T-helper 22 cell (primary cell): Measurements from ENCODE around the gene ZSWIM5.
"Not testable (repeated sequence)": the region's sequence is repeated elsewhere in the genome, so short reads cannot be mapped to it uniquely, and the experiment has no call there.

ENCODE experiments used
- DNase-seq: peaks from one replicate; pipeline ENCODE4 v3.0.0-alpha.2; 2020; ENCODE audit warnings: low read depth

The ZSWIM5 gene

GRCh38 chr1:45205910-45206721 lies at the start of gene ZSWIM5:
Gene ZSWIM5 (minus strand): TSS chr1:45206605. CDS start chr1:45206350, 255 bp downstream.
- peak; percentile 52 for DNase-seq

GRCh38 chr1:45254490-45254889 lies 48.1 kb upstream of the ZSWIM5 start:
- DNase-seq = no peak

GRCh38 chr1:45250544-45250943 lies 44.1 kb upstream of the ZSWIM5 start:
- DNase-seq = no peak

GRCh38 chr1:45248004-45248403 lies 41.6 kb upstream of the ZSWIM5 start:
- not testable (repeated sequence) for DNase-seq

- DNase-seq = no peak
These were observed 40.4 kb upstream of the ZSWIM5 start for GRCh38 chr1:45246760-45247159.

- not testable (repeated sequence) for DNase-seq
These were observed 40.0 kb upstream of the ZSWIM5 start for GRCh38 chr1:45246359-45246758.

- no peak for DNase-seq
These were observed 38.3 kb upstream of the ZSWIM5 start for GRCh38 chr1:45244660-45245059.

GRCh38 chr1:45243476-45244343 lies 37.3 kb upstream of the ZSWIM5 start:
- DNase-seq = no peak

GRCh38 chr1:45238846-45239245 lies 32.4 kb upstream of the ZSWIM5 start:
- no peak for DNase-seq

- no peak for DNase-seq
These were observed 29.7 kb upstream of the ZSWIM5 start for GRCh38 chr1:45236136-45236535.

GRCh38 chr1:45230537-45230936 lies 24.1 kb upstream of the ZSWIM5 start:
- DNase-seq = no peak

GRCh38 chr1:45225598-45225997 lies 19.2 kb upstream of the ZSWIM5 start:
- no peak for DNase-seq

- DNase-seq = not testable (repeated sequence)
These were observed 17.3 kb upstream of the ZSWIM5 start for GRCh38 chr1:45223710-45224109.

- DNase-seq = no peak
These were observed 15.3 kb upstream of the ZSWIM5 start for GRCh38 chr1:45221716-45222115.

- DNase-seq = no peak
These were observed 10.5 kb upstream of the ZSWIM5 start for GRCh38 chr1:45216861-45217260.

GRCh38 chr1:45216200-45216541 lies 9.8 kb upstream of the ZSWIM5 start:
- no peak for DNase-seq

- DNase-seq = no peak
These were observed 9.2 kb upstream of the ZSWIM5 start for GRCh38 chr1:45215485-45216199.

GRCh38 chr1:45213892-45214291 lies 7.5 kb upstream of the ZSWIM5 start:
- DNase-seq = no peak

- no peak for DNase-seq
These were observed 4.7 kb upstream of the ZSWIM5 start for GRCh38 chr1:45211076-45211475.

GRCh38 chr1:45206808-45207623 lies 611 bp upstream of the ZSWIM5 start:
- no peak for DNase-seq

- DNase-seq = no peak
These were observed 1.1 kb downstream of the ZSWIM5 start for GRCh38 chr1:45205011-45205909.
